H1 (cell line): ENCODE measurements around the gene CLCF1. TPM values are rescaled to one million over a fixed set of nuclear protein-coding genes. Genes with fewer than 3 reads are reported as not detected.
A peak's percentile ranks its signal among the peaks of the same experiment; 100 is the strongest.

ENCODE experiments used
- ASH2L ChIP-seq: fragments of 200-600, 300-600 bp; sonication (generic); IDR thresholded peaks from one replicate; pipeline ENCODE4 v1.7.1; 2017; ENCODE audit warnings: low read length
- CTBP2 ChIP-seq: IDR thresholded peaks from 2 replicates; pipeline ENCODE4 v1.7.0; 2011; ENCODE audit warnings: borderline replicate concordance, mild to moderate bottlenecking, moderate library complexity, mixed read lengths, low read length; ENCODE audit not compliant: insufficient read depth, insufficient read length
- CTCF ChIP-seq, 3 experiments: IDR thresholded peaks; 1 replicate in 2 of 3; 2 replicates in 1 of 3; pipeline versions ENCODE4 v1.5.1 to v1.6.1; 2011; ENCODE audit warnings: low read length in 3 of 3, mild to moderate bottlenecking in 3 of 3, inconsistent platforms in 2 of 3, low read depth in 1 of 3, moderate library complexity in 1 of 3; ENCODE audit not compliant: insufficient read depth in 1 of 3; ENCODE audit errors: control extremely low read depth in 1 of 3
- HDAC2 ChIP-seq, 2 experiments: fragments of 300-600 bp in 1 of 2; sonication (generic) in 1 of 2; IDR thresholded peaks; 2 replicates each; pipeline ENCODE4 v1.6.1; 2011 to 2012; ENCODE audit warnings: low read depth in 2 of 2, low read length in 2 of 2, mild to moderate bottlenecking in 2 of 2, moderate library complexity in 2 of 2, borderline replicate concordance in 1 of 2, inconsistent platforms in 1 of 2
- SAP30 ChIP-seq: fragments of 300-600 bp; sonication (generic); IDR thresholded peaks from 2 replicates; pipeline ENCODE4 v1.7.1; 2012; ENCODE audit warnings: low read length, moderate library complexity, mild to moderate bottlenecking, inconsistent platforms; ENCODE audit not compliant: insufficient read depth, insufficient replicate concordance
- SRF ChIP-seq: IDR thresholded peaks from 2 replicates; pipeline ENCODE4 v1.6.1; 2011; ENCODE audit warnings: mild to moderate bottlenecking, low read depth, low read length, moderate library complexity
- polyA plus RNA-seq, 7 experiments: library from polyadenylated mRNA; depleted of rRNA in 3 of 7; stranded (reverse) in 5 of 7; unstranded in 2 of 7; fragments of >200 nt in 5 of 7; fragments of 200-250 nt in 2 of 7; gene quantifications; 1 replicate in 5 of 7; 2 replicates in 1 of 7; 4 replicates in 1 of 7; pipeline versions ENCODE4 v1.2.1 to v1.2.3, GENCODE V29; 2011 to 2013; ENCODE audit warnings: missing spikeins in 2 of 7, mixed read lengths in 2 of 7
- total RNA-seq: library from RNA; stranded (reverse); fragmentation: NEBNext Ultra II Directional; extraction: Animal tissue kit (Norgen Biotek cat#: 25700); gene quantifications from 2 replicates; pipeline ENCODE4 v1.2.1, GENCODE V29; 2021
- TF ChIP-seq, protein P1 (sequence below): IDR thresholded peaks from 2 replicates; pipeline ENCODE4 v1.6.1; 2012; ENCODE audit warnings: inconsistent platforms

Gene CLCF1
- total and polyA plus RNA-seq, 2 of the 8 experiments (the other 6 are each of a cell fraction or from before 2014, with no cell fraction given), result 0.32 to 1.2 TPM

GRCh38 chr11:67373648-67374570 lies 511 bp upstream of the CLCF1 start (continued):
- peak in 2 of 3 experiments; percentile 29 to 34; a peak in 3 of 4 replicates for TF ChIP-seq CTCF (IDR thresholded peaks at IDR 0.05; ENCODE audit: control extremely low read depth in 1 of 3, insufficient read depth in 1 of 3, low read depth in 1 of 3, low read length in 3 of 3)
- peak; percentile 39 for TF ChIP-seq SAP30
- TF ChIP-seq, protein P1, sequence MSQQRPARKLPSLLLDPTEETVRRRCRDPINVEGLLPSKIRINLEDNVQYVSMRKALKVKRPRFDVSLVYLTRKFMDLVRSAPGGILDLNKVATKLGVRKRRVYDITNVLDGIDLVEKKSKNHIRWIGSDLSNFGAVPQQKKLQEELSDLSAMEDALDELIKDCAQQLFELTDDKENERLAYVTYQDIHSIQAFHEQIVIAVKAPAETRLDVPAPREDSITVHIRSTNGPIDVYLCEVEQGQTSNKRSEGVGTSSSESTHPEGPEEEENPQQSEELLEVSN, result peak; percentile 35; the same call in 1 of the 2 replicates
- TF ChIP-seq SRF, result no peak
- peak; percentile 90 for TF ChIP-seq CTBP2
- TF ChIP-seq ASH2L, result peak; percentile 42
- TF ChIP-seq HDAC2 (IDR thresholded peaks at IDR 0.05; ENCODE audit: borderline replicate concordance in 1 of 2, low read depth in 2 of 2, low read length in 2 of 2), result 0 out of 4 replicates have a peak, but pooled peaks have one; percentile 11 to 50
